OCI-LY7 (cell line): ENCODE measurements around the gene SCG5. TPM values are rescaled to one million over a fixed set of nuclear protein-coding genes. Genes with fewer than 3 reads are reported as not detected.

Experiments used
- BruUV-seq: library from RNA; stranded (reverse); fragments of 400-500 nt; replicated peaks from 2 replicates; lab custom pipeline; 2021; lab: Mats Ljungman, UMichigan
- CTCF ChIA-PET: fragments of 300-600 bp; sonication (Branson Sonifier 250); formaldehyde crosslinking; loops from one replicate; lab custom pipeline; 2022; ENCODE audit warnings: antibody characterized with exemption; ENCODE audit not compliant: unreplicated experiment; lab: Charles Lee
- POLR2A ChIA-PET: fragments of 300-600 bp; sonication (Branson Sonifier 250); formaldehyde crosslinking; loops from one replicate; lab custom pipeline; 2022; ENCODE audit warnings: antibody characterized with exemption; lab: Charles Lee
- DNase-seq: peaks from one replicate; pipeline ENCODE4 v3.0.0-alpha.2; 2015; ENCODE audit warnings: low spot score
- H2AFZ ChIP-seq: fragments of 200-600 bp; sonication (generic), shearing (Covaris generic); 2 replicates; pipeline ENCODE4 v1.6.1; 2014; ENCODE audit warnings: mild to moderate bottlenecking, antibody characterized with exemption, low read length, moderate library complexity
- H3K27ac ChIP-seq: fragments of 200-600 bp; sonication (generic); 2 replicates; pipeline ENCODE4 v1.5.1; 2014; ENCODE audit warnings: mixed run types, low read depth, mild to moderate bottlenecking, moderate library complexity, low read length, inconsistent platforms; ENCODE audit not compliant: poor library complexity, severe bottlenecking
- H3K36me3 ChIP-seq: fragments of 200-600 bp; sonication (generic); 2 replicates; pipeline ENCODE4 v1.6.1; 2014; ENCODE audit warnings: mild to moderate bottlenecking, antibody characterized with exemption, low read length, moderate library complexity, mixed read lengths; ENCODE audit not compliant: insufficient read depth
- H3K4me1 ChIP-seq: fragments of 200-600 bp; sonication (generic); 2 replicates; pipeline ENCODE4 v1.5.1; 2014; ENCODE audit warnings: mild to moderate bottlenecking, low read length; ENCODE audit not compliant: insufficient read depth, poor library complexity, severe bottlenecking
- H3K4me2 ChIP-seq: fragments of 200-600 bp; sonication (generic); 2 replicates; pipeline ENCODE4 v1.6.1; 2014; ENCODE audit warnings: mild to moderate bottlenecking, low read length
- H3K4me3 ChIP-seq: fragments of 200-600 bp; sonication (generic); 2 replicates; pipeline ENCODE4 v1.5.1; 2014; ENCODE audit warnings: mild to moderate bottlenecking, low read depth, low read length; ENCODE audit not compliant: poor library complexity, severe bottlenecking
- H3K79me2 ChIP-seq: fragments of 200-600 bp; sonication (generic); 2 replicates; pipeline ENCODE4 v1.6.1; 2016; ENCODE audit warnings: low read depth, mild to moderate bottlenecking, low read length, moderate library complexity, mixed read lengths; ENCODE audit not compliant: insufficient read depth
- H3K9me2 ChIP-seq: fragments of 200-600 bp; sonication (generic); 2 replicates; pipeline ENCODE4 v1.6.1; 2016; ENCODE audit warnings: mild to moderate bottlenecking, low read length, mixed read lengths; ENCODE audit not compliant: insufficient read depth
- H3K9me3 ChIP-seq: fragments of 200-600 bp; sonication (generic); 2 replicates; pipeline ENCODE4 v1.6.1; 2014; ENCODE audit warnings: mild to moderate bottlenecking, mixed run types, low read length, mixed read lengths
- H4K20me1 ChIP-seq: fragments of 200-600 bp; sonication (generic); 2 replicates; pipeline ENCODE4 v1.6.1; 2014; ENCODE audit warnings: mild to moderate bottlenecking, antibody characterized with exemption, low read length, moderate library complexity, mixed read lengths; ENCODE audit not compliant: insufficient read depth
- EZH2phosphoT487 ChIP-seq: fragments of 200-600 bp; sonication (generic); IDR thresholded peaks from 2 replicates; pipeline ENCODE4 v1.6.1; 2018; ENCODE audit warnings: low read depth, borderline replicate concordance, mild to moderate bottlenecking, mixed run types, antibody characterized with exemption, low read length, moderate library complexity, mixed read lengths
- intact Hi-C: fragments of 100-400 bp; cut with micrococcal nuclease; formaldehyde crosslinking; loops from one replicate; pipeline ENCODE4 v1.10.0; 2022; ENCODE audit not compliant: unreplicated experiment
- total RNA-seq, 2 experiments: library from RNA; depleted of rRNA in 1 of 2; stranded (reverse); fragments of >200 nt in 1 of 2; shearing (Covaris generic) in 1 of 2; gene quantifications; 2 replicates each; pipeline ENCODE4 v1.2.3, GENCODE V29; 2014 to 2022
- TF ChIP-seq, protein P1 (sequence below): fragments of 200-600 bp; sonication (generic); conservative IDR thresholded peaks from 2 replicates; pipeline ENCODE4 v1.5.1; 2014; ENCODE audit warnings: mild to moderate bottlenecking, antibody characterized with exemption, low read length, moderate library complexity, mixed read lengths

The SCG5 gene
- total RNA-seq, 2 experiments from 2014 or later: 1.5 to 4.7 TPM

DNA sequence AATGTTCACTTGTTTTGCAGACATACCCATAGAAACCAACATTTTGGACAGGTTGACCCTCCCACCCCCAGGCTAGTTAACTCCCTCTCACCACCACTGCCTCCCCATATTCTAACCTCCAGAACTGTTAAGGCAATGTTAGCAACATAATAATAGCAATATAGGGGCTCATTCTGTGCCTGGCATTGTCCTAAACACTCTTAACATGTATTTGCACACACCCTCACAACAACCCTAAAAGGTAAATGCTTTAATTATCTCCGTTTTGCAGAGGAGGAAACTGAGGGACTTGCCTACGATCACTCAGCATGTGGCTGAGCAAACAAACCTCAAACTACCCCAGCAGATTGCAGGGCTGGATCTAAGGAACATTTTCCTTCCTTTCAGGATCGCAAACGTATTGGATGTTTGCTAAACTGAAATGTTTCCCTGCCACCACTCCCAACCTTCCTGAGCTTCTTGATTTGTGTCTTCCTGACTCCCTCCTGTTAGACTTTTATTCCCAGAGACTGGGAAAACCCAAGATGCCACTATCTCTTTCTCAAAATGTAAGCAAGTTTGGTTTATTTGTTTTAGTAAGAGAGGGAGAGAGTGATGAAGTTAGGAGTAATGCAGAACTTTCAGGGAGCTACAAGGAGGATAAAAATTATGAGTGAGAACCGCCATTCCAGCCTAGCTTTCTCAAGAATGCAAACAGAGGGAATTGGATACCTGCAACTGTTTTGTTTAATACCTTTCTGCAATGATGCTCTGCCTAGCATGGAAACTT, 1.3 kb downstream of the SCG5 start:
- POLR2A ChIA-PET: no interaction called here
- intact Hi-C loops: no loop called here
- no peaks in the 10 kb centered on the region for H3K9me3 ChIP-seq
- H3K4me2 ChIP-seq: no peak overlapping the region
- peaks cover 10% of the 10 kb centered on the region; the same call in 1 of the 2 replicates for H3K79me2 ChIP-seq
- TF ChIP-seq, protein P1, sequence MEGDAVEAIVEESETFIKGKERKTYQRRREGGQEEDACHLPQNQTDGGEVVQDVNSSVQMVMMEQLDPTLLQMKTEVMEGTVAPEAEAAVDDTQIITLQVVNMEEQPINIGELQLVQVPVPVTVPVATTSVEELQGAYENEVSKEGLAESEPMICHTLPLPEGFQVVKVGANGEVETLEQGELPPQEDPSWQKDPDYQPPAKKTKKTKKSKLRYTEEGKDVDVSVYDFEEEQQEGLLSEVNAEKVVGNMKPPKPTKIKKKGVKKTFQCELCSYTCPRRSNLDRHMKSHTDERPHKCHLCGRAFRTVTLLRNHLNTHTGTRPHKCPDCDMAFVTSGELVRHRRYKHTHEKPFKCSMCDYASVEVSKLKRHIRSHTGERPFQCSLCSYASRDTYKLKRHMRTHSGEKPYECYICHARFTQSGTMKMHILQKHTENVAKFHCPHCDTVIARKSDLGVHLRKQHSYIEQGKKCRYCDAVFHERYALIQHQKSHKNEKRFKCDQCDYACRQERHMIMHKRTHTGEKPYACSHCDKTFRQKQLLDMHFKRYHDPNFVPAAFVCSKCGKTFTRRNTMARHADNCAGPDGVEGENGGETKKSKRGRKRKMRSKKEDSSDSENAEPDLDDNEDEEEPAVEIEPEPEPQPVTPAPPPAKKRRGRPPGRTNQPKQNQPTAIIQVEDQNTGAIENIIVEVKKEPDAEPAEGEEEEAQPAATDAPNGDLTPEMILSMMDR: no peak
- no peak for TF ChIP-seq EZH2phosphoT487
- no peak overlapping the region for H3K27ac ChIP-seq
- no peaks in the 10 kb centered on the region for H3K4me1 ChIP-seq
- BruUV-seq: no TSS peak
- H3K9me2 ChIP-seq: no peaks in the 10 kb centered on the region
- no peak for DNase-seq
- H4K20me1 ChIP-seq: 0 out of 2 replicates have a peak, but pooled peaks cover 3% of the 10 kb centered on the region
- H3K4me3 ChIP-seq: no peak overlapping the region
- no peak overlapping the region for H2AFZ ChIP-seq
- peaks cover 78% of the 10 kb centered on the region for H3K36me3 ChIP-seq
- CTCF ChIA-PET: no interaction called here

DNA sequence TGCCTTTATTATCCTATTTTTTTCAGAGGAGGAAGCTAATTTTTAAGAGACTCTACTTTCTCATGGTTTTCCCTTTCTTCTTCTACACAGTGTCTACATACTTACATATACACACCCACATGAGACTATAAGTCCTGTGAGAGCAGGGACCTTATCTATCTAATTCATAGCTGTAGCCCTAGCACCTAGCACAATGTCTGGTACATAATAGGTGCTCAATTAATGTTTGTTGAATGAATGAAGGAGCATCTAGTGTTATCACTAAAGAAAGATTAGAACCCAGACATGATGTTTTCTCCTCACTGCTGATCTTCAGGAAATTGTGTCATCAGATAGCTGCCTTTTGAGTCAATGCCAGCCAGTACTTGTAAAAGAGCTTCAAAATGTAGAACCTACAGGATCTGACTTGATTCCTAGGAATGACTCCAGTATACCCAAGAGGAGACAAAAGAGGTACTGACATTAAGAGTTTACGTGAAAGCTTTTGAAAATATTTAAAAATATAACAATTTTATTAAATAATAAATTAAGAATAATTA, 2.5 kb downstream of the SCG5 start:
- intact Hi-C loops: no loop called here

More for the DNA sequence above, 2.5 kb downstream of the SCG5 start:
- Histone ChIP-seq H3K9me3 (no peaks in the 10 kb centered on the region), H2AFZ (no peak overlapping the region), H3K27ac (no peak overlapping the region), H3K79me2 (peaks cover 2% of the 10 kb centered on the region; the same call in 1 of the 2 replicates), H4K20me1 (no peaks in the 10 kb centered on the region), H3K36me3 (peaks cover 76% of the 10 kb centered on the region), H3K4me3 (no peak overlapping the region), H3K4me2 (no peak overlapping the region), H3K9me2 (no peaks in the 10 kb centered on the region), H3K4me1 (no peaks in the 10 kb centered on the region)
- POLR2A ChIA-PET: no interaction called here
- TF ChIP-seq, protein P1: no peak
- TF ChIP-seq EZH2phosphoT487: no peak
- BruUV-seq: no TSS peak
- DNase-seq: no peak
- CTCF ChIA-PET: no interaction called here
